Stimulated activated naive B cell treated with anti-CD40 and anti-IgM and Interleukin-4, amounts not matched to agents 10 μg/mL and 1 μg/mL and 100 μg/mL, for 72 hours (primary cell): ENCODE measurements around the gene EIF3I.

ENCODE experiments used
- ATAC-seq, 2 donors: fragments of 150-1000 bp; cut with Tn5 transposase; replicated peaks; 2 replicates each; pipeline ENCODE4 v1.10.0; 2021; ENCODE audit warnings: moderate library complexity in 1 of 2
- DNase-seq: peaks from one replicate; pipeline ENCODE4 v3.0.0; 2021
- H3K27ac Mint-ChIP-seq: one replicate; pipeline ENCODE4 v1.8.0; 2022; ENCODE audit warnings: mild to moderate bottlenecking, mixed read lengths
- H3K27me3 Mint-ChIP-seq, 2 donors: one replicate each; pipeline ENCODE4 v1.8.0; 2022; ENCODE audit warnings: mixed read lengths in 2 of 2
- H3K36me3 Mint-ChIP-seq, 2 donors: one replicate each; pipeline ENCODE4 v1.8.0; 2022; ENCODE audit warnings: mixed read lengths in 2 of 2, mild to moderate bottlenecking in 1 of 2
- H3K4me1 Mint-ChIP-seq, 2 donors: one replicate each; pipeline ENCODE4 v1.8.0; 2022; ENCODE audit warnings: mixed read lengths in 2 of 2, mild to moderate bottlenecking in 1 of 2
- H3K4me3 Mint-ChIP-seq, 2 donors: one replicate each; pipeline ENCODE4 v1.8.0; 2022; ENCODE audit warnings: mild to moderate bottlenecking in 2 of 2, mixed read lengths in 2 of 2, moderate library complexity in 1 of 2
- H3K9me3 Mint-ChIP-seq, 2 donors: one replicate each; pipeline ENCODE4 v1.8.0; 2022; ENCODE audit warnings: mixed read lengths in 2 of 2, mild to moderate bottlenecking in 1 of 2

EIF3I gene

GRCh38 chr1:32276032-32276782 lies 54.0 kb downstream of the EIF3I start:
- peak overlapping the region in 1 of 2 donors; percentile 11 for H3K4me3 Mint-ChIP-seq
- H3K4me1 Mint-ChIP-seq, result peaks cover 35 to 36% of the 10 kb centered on the region in 2 donors

More at GRCh38 chr1:32276032-32276782, 54.0 kb downstream of the EIF3I start:
- no peaks in the 10 kb centered on the region for H3K9me3 Mint-ChIP-seq
- no peak for ATAC-seq
- no peak for DNase-seq
- H3K27me3 Mint-ChIP-seq, result no peaks in the 10 kb centered on the region
- peaks cover 12 to 32% of the 10 kb centered on the region in 2 donors for H3K36me3 Mint-ChIP-seq
- H3K27ac Mint-ChIP-seq, result no peak overlapping the region
